SIG-M5 (cell line): Measurements from ENCODE around the gene CACNA1E.

ENCODE experiments used
- DNase-seq: peaks from one replicate; lab custom pipeline; 2025; lab: John Stamatoyannopoulos, UW

CACNA1E gene

DNA sequence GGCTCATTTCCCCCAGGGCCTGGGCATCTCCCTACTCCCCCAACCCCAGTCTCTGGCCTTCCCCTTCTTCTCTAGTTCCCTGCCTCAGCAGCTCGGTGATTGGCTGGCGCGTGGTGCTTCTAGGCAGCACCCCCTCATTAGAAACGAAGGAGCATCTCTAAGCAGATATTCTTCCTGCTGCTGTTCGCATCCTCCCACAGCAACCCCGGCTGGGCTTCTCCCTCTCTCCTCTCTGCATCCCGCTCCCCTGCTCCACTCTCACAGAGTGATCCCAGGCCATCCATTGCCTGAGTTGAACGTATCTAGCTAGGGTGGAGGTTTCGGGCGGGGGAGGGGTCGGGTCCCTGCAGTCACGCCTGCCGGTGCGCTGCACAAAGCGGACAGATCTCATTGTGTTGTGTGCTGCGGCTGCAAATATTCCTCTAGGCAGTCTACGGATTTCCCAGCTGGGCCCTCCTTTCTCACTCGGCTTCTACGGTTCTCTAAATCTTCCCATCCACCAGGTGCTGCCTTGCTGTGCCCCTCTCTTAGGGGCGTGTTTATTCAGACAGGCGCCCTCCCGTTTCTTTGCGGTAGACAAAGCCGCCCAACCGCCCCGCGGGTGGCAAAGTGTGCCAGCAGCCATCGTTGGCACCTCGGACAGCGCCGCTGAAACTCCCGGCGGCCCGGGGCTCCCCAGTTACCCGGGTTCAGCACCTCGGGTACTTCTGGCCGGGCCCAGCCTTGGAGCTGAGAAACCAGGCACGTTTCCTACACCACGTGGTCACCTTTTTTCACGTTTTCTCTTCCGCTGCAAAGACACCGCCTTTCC lies 2.2 kb downstream of the CACNA1E start:
- DNase-seq = no peak

DNA sequence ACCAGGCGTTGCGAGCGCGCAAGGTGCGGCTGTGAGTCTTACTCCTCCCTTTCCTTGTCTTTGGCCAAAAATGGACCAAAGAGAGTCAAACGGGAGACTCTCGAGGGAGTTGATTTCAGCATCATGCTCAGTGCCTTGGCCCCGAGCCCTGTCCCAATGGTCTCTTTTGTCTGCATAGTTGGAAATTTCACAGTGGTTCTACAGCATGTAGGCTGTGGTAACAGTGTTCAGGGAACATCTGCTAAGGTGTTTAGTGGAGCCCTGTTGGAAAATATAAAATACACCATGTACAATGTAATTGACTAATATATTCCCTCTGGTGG lies 2.7 kb downstream of the CACNA1E start:
- DNase-seq = no peak

DNA sequence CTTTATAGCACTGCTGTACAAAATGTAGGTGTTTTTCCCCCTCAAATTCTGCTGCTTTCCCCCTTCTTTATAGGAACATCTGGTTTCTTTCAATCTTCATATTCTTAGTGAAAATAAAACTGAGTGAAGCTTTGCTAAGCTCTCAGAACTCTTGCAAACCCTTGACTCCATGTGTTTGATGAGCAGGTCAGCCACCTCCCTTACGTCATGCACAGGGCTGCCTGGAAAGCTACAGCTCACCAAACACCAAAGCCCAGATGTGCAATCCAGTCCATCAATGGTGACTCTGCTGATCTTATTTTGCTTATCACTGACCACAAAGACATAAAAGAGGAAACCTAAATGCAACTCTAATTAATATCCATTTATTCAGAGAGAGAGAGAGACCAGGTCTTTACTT lies 5.5 kb downstream of the CACNA1E start:
- DNase-seq = no peak

DNA sequence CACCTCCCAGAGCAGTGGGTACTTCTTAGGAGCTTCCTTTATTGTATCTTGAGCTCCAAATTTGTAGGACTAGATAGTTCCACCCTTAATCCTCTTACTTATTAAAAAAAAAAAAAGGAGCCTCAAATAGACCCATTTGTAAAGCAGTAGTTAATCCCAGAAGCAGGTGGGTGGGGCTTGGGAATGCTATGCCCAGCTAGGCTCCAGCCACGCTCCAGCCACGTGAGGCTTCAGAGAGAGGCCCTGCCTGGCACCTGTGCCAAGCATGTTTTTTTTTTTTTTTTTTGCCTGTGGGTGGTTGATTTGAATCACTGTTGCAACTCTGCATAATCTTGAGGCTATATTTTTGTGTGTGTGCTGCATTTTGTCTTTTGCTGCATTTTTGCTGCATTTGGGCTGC lies 7.0 kb downstream of the CACNA1E start:
- DNase-seq = no peak

DNA sequence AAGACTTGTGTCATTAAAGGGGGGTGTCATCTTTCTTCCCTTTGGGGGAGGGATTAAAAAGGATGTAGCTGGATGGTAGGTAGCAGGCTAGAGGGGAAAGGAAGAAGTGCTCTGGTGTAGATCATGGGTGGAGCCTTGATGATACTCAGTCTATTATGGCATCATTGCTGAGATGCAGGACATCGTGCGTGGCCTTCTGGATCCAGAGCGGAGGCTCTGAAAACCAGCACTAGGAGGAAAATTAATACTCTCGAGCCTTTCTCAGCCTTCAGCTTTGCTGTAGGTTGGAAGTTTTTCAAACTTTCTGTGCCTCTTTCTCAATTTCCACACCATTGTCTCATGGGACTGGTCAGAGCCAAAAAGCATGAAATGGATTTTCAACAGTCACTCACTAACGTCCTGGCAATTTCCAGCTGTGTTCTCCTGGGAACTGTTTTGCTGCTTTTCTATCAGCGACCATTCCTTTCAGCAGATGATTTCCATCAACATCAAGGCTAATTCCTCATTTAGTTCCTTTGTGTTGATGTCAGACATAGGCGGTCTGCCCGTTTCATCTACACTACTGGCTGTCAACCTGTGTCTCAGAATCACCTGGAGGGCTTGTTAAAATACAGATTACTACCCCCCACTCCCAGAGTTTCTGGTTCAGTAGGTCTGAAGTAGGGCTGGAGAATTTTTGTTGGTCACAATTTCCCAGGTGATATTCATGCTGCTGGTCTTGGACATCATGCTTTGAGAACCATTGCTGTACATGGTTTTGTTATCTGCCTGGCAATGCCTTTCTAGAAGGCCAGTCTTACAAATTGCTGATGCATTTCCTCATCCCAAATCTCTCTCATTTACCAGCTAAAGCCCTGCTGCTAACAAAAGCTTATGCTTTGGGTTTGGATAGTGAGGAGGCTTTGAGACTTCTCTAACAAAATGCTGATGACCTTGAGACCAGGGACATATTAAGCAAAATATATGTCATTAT lies 7.7 kb downstream of the CACNA1E start:
- no peak for DNase-seq

DNA sequence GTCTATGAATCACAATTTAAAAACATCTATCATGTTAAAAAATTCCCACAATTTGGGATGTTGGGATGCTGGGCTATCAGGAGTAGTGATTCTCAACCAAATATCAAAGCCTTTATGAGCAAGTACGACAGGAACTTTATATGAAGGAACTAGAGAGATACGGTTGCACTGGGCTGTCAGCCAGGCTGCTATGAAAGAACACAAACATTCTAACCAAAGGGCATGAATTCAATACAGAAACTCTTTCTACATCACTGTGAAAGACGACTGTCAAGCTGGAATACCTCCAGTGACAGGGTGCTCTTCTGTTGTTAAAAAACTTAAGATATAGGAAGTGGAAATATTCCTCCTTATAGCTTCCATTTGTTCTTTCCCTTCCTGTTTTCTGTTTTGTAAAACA lies 9.8 kb downstream of the CACNA1E start:
- no peak for DNase-seq

DNA sequence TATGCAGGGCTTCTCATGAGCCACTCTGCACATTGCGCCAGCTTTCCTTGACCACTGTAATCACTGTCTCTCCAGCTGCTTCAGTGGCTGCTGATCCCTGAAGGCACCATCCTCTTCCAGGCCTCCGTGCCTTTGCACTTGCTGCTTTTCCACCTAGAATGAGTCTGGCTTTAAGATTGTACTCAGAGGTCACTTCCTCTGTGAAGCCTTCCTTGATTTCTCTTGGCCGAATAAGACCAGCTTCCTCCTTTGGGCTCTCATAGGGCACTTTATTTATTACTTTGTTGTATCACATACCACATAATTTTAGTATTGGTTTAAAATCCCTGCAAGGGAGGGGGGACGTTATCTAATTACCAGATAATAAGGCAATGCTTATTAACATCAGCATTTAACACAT lies 10.6 kb downstream of the CACNA1E start:
- DNase-seq = no peak

DNA sequence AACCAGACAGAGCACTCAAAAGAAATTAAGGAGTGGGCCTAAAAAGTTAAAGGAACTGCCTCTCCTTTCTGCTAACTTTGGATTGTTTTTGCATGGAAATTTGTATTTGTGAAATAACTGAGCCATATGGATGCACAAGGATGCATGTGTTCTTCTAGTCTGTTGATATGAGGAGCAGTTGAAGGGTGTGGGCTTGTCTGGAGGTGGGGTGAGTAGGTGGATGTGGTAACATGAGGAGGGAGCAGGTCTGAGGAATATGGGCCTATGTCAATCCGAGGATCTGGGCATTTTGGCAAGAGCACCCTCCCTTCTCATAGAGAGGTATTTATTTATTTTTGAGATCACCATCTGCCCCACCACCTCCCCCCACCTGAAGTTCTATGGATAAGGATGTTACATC lies 13.4 kb downstream of the CACNA1E start:
- DNase-seq = no peak

DNA sequence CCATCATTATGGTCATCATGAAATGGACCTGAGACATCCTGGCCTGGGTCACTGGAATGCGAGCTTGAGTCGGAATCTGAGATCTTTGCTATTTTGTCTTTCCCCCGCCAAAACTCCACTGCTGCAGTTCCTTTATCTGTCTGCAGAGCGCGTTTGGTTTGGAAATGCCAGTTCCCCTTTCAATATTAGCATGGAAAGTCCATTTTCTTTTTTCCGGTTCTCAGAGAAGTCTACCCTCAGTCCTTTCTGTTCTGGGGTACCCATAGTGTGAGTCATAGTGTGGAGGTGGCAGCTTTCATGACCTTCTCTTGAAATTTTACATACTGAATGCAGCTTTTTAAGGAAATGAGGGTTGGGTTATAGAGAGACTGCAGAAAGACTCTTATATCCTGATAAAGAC lies 14.6 kb downstream of the CACNA1E start:
- no peak for DNase-seq

DNA sequence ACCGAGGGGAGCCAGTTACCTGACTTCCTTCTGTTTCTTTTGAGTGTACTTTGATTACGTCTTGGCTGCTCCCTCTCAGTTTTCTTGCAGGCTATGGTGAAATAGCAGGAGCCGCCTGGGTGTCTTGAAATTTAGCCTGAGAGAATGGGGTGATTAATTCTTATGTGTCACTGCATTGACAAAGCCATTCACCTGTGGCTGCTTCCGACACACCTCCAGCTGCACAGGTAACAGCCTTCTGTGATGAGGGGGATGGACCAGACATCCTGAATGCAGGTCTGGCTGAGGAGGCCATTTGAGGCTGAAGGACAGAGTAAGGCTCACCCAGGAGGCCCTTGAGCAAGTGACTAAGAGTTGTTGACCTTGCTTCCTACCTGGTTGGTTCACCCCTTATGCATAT lies 16.5 kb downstream of the CACNA1E start:
- no peak for DNase-seq

DNA sequence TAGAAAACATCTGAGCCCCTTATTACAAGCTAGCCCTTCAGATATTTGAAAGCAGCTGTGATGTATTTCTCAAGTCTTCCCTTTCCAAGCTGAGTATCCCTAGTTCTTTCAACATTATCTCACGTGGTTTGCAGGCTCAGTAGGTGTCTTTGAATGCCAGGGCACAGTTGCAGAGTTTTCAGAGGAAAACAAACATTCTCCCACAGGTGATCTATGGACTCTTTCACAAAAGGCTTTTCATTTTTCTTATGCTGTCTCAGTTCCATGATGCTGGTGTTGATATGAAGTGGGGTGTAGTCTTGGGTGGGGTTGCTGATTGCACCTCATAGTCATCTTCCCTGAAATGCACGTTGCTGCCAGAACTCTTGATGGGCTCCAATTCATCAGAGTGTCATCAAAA lies 17.3 kb downstream of the CACNA1E start:
- no peak for DNase-seq

DNA sequence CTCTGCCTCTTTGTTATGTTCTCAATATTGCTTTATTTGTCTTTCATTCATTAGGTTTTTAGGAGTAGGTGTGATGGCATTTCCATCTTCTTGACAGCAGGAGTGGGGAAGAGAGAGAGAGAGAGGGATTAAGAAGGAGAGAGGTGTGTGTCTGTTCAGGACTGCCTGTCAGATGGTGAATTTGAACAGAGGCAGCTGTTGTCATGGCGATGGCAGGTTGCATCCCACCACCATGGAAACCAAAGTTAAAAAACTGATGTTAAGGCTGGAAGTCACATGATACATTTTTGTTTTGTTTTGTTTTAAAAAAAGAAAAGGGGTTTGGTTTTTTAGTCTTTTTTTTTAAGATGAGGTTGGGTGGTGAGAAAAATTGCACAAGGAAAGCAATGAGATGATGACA lies 18.3 kb downstream of the CACNA1E start:
- no peak for DNase-seq

DNA sequence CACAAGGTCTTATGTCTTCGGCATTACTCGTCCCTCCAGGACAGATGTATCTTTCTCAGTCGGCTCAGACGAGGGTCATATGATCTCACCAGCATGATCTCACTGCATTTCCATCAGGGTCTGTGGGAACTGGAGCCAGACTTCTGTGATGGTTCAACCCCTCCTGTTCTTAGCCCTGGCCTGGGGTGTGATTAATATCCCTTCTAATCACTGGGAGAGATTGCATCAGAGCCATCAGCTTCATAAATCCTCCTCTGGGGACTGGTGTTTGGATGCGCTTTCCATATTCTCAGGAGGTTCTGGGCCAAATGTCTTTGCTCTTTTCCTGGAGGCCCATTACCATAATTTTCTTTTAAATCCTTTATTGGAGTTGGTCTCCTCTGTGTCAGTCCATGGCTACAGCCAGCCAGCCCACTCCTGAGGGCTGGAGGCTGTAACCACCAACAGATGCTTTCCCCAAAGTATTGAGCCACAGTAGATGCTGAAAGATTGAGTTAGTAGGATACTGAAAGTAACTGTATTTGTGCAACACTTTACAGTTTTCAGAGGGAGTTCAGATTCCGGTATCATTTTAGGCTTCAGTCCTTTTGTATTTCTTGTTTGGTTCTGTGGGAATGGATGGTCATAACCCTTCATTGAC lies 20.0 kb downstream of the CACNA1E start:
- DNase-seq = no peak

DNA sequence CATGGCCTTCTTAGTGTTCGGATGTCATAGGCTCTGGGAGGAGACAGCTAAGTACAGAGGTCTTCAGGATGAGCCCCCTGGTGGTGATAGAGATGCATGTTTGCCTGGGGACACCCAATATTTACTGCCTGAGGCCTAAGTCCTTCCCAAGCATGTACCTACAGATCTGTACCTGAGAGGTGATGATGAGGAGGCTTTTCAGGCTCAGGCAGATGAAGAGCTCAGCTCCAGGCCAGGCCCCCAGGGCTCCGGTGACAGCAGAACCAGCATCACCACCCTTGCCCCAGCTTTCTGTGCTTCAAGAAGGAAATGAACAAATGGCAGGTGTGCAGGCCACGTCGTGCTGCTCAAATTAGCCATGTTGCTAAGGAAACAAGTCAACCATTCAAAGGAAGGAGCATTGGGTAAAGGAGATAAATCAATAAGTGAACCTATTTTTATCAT lies 21.1 kb downstream of the CACNA1E start:
- no peak for DNase-seq

DNA sequence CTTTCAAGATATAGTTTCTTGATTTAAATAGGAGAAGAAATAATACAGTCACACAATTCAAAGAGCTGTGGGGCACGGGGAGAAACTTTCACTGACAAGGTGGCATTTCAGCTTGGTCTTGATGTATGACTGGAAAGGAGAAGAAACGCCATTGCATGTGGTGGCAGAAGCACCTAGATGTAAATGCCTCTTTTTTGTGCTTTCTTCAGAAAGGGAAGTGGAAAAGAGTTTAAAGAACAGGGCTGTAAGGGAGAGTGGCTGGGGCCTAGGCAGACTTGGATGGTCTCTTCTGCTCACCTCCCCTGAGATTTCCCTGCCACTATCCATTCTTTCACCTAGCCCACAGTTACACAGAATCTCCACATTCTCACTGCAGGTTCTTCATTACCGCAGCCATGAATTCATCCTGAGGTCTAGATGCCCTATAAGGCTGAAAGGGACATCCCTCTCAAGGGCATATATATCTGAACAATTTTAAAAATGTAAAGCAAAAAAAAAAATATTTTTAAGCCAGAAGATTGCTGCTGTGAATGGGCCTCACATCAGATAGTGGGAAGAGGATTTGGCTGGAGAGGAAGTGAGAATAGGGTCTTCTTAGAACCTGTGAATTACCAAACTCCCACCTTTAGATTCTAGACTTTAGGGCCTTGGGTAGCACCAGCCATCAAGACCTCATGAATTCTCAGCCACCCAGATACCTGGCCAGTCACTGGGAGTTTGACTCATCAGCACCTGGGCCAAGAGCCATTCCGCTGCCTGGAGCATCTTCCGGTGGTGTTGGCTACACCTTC lies 23.4 kb downstream of the CACNA1E start:
- DNase-seq = no peak

DNA sequence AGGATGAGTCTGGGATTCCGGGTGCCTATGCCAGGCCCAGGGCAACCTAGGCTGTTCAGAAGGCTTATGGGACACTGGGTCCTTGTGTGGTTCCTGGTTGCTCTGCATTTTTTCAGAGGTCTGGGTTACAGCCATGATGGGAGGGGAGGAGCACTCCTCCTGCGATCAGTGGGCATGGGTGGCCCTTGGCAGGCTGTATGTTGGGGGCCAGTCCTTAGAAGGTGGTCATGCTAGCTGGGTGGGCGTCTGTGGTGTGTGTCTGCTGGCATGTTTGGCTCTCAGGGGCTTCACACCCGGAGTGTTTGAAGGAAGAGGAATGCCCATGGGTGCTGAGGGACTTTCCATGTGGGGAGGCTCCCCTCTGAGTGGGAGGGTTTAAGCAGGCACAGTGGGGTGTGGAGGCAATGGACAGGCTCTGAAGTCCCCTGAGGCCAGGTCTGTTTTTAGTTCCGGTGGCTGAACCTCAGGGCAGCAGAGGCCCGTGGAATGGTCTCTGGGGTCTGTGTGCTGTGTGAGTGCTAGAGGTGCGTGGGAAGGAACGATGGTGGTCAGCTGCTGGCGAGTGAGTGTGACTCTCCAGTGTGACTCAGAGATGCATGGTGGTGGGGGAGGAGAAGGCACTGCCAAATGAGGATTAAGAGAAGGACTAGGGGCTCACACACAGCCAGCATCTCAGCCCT lies 25.3 kb downstream of the CACNA1E start:
- DNase-seq = no peak

DNA sequence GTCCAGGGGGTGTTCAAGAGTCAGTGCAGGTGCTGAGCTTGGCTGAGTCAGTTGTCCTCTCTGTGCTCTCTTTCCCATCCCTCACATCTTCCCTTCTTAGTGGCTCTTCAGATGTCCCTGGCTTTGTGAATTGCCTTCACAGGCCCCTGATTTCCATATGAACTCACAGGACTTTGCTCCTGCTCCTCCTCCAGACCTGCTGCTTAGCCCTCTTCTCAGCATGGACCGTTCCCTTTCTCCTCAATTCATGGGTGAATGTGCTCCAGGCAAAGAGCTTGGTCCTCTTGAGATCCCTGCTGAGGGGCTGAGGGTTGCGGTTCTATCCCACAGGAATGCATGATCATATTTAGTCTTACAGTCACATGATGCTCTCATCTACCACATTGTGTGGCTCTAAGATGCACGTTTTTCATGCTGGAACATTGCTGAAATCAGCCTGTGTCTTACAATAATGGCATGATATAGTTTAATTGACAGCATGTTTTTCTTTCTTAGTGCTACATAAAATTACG lies 30.5 kb downstream of the CACNA1E start:
- no peak for DNase-seq

DNA sequence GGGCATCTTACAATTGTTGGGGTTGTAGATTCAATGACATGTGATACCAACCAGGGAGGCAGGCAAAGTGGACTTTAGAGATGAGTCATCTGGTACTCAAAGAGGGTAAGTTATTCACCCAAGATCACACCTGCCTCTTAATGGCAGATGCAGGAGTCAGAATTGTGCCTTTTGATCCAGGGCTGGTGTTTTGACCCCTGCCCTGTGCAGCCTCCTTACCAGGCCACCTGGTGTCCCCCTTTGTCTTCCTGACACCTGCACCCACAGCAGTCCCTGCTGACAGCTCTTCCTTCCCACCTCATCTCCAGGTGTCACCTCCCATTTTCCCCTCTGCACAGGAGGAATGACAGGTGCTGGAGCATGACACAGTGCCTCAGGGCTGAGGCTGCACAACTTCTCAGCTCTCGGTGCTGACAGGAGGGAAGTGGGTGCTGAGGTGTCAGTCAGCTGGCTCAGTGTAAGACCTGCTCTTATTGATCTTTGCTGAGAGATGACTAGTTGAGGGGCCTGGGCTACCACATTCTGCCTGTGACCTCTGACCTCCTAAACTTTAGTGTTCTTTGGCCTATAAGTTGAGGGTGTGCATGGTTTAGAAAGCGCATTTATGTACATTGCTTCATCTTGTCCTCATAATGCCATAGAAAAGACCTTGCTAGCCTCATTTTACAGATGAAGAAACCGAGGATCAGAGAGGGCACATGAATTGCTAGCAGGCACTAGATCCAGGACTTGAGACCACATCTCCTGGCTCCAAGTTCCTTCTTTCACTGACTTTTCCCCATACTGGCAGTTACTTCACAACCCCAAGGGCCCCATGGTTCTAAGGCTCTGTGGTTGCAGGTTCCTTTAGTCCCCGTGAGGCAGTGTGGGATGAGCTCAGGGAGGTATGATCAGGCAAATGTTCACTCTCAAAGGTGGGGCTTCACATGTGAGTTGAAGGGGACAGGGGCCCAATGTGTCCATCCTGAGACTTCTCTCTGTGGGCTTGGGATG lies 31.3 kb downstream of the CACNA1E start:
- DNase-seq = no peak

DNA sequence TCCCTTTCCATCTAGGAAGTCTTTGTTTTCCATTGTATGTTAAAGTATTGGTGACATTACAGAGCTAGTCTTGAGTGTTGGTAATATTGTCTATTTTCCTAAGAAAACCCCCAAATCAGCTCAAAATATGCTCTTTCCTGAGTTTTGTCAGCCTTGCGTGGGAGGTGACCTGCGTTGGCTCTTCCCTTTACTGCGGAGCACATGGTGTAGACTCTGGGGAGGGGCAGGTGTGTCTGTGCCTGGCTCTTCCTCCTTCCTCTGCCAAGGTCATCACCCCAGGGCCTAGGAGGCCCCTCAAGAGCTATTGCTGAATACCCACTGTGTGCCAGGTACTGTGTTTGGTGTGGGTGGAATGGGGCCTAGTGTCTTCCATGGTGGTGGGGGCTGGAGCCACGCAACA lies 33.4 kb downstream of the CACNA1E start:
- DNase-seq = no peak
